HG03460 (cell line): ENCODE data around the gene TBC1D8.
"Not testable (repeated sequence)": the region's sequence is repeated elsewhere in the genome, so short reads cannot be mapped to it uniquely, and the experiment has no call there.

Source experiments
- ATAC-seq: cut with Tn5 transposase; IDR thresholded peaks from one replicate; pipeline ENCODE4 v1.9.1; 2021; ENCODE audit not compliant: unreplicated experiment

Gene TBC1D8

GRCh38 chr2:101151146-101151858 lies at the start of gene TBC1D8:
TSS of gene TBC1D8 (minus strand) at chr2:101151382. CDS start at chr2:101151253, 129 bp downstream.
- ATAC-seq: peak; percentile 68

DNA sequence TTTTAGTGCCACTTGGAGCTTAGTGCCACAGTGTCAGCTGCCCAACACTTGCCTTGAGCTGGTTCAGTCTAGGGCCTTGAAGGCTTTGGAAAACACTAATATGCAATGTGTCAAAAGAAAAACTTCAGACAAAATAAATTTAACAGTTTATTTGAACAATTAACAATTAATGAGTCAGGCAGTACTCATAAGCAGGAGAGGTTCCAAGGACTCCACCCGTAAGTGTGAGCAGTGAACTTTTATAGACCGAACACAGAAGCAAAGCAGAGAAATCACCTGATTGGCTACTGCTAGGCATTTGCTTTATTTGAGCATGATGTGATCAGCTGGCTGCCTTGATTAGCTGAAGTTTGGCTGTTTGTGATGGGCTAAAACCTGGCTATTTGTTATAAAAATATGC lies 49.5 kb upstream of the TBC1D8 start:
- no peak for ATAC-seq

GRCh38 chr2:101199251-101199791 lies 48.1 kb upstream of the TBC1D8 start:
- no peak for ATAC-seq

- no peak for ATAC-seq
Measured at GRCh38 chr2:101197814-101198213, 46.6 kb upstream of the TBC1D8 start.

- ATAC-seq: no peak
Measured at GRCh38 chr2:101197215-101197745, 46.1 kb upstream of the TBC1D8 start.

DNA sequence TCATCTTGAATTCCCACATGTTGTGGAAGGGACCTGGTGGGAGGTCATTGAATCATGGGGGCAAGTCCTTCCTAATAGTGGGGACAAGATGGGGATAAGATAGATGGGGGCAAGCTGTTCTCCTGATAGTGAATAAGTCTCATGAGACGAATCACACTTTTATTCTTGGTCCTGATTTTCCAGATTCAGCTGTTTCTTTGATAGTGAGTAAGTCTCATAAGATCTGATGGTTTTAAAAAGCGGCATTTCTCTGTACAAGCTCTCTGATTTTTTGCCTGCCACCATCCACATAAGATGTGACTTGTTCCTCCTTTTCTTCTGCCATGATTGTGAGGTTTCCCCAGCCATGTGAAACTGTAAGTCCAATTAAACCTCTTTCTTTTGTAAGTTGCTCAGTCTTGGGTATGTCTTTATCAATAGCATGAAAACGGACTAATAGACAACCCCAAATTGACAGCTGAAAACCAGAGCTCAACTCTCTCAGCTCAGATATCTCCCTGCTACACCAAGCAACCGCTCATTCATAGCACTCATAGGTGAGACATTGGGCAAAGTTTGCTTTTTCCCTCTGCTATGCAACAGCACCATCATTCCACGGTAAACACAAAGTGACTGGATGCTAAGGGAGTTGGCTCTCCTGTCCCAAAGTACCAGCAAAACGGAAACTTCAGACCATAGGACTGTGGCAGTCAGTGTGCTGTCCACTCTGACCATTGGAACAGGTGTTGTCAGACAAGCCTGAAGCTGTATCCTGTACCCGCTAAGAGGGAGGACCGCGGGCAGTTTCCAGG lies 44.9 kb upstream of the TBC1D8 start:
- ATAC-seq: no peak

DNA sequence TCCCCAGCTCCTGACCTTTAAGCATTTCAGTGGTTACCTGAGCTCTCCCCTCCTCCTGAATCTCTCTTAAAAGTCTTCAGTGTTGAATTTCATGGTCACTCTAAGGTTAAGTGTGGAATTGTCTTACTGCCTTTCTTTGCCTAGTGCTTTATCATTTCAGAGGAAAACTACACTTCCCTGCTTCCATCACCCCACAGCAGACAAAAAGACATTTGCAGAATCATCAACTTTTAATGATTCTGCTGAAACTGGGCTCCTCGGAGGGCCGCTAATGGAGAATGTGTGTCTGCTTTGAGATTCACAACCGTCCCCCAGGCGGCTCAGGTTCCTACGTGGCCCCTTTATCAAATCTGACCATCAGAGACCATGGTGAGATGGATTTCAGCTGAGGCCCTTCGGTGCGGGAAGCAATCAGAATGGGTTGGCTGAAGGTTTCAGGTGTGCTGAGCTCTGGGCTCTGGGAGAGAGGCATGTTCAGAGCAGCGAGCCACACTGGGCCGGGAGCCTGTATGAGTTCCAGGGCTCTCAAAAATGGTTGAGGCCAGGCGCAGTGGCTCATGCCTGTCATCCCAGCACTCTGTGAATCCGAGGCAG lies 41.9 kb upstream of the TBC1D8 start:
- no peak for ATAC-seq

DNA sequence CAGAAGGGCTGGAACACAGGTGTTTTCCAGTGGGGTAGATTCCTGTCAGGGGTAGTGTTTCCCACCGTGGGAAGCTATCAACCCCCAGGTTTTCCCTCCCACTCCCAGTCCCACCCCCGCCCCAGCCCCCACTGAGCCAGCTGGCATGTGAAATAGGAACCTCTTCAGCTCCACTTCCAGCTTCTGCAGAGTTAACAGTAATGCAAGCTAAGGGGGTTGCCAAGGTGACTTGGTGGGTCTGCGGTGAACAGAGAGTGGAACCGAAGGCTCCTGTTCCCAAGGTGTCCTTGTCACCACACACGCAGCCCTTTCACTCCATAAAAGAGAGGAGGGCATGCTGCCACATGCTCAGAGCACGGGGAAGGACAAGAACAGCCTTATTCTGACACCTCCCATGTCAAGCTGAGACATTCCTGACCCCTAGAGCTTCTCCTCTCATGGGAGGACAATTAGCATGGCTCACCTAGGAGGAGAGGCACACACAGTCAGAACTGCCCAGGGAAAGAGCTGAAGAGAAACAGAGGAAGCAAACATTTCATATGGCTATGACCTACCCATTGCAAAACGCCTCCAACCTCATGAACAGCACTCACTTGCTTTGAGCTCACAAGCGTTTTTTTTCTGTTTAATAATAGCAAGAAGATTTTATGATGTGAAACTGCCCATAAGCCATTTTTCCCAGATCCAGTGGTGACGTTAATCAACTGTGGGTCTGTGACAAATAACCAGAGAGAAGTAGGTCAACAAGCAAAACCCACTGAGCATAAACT lies 39.8 kb upstream of the TBC1D8 start:
- no peak for ATAC-seq

GRCh38 chr2:101188683-101189405 lies 37.7 kb upstream of the TBC1D8 start:
- ATAC-seq: no peak

- ATAC-seq: no peak
Measured at GRCh38 chr2:101187131-101187530, 35.9 kb upstream of the TBC1D8 start.

DNA sequence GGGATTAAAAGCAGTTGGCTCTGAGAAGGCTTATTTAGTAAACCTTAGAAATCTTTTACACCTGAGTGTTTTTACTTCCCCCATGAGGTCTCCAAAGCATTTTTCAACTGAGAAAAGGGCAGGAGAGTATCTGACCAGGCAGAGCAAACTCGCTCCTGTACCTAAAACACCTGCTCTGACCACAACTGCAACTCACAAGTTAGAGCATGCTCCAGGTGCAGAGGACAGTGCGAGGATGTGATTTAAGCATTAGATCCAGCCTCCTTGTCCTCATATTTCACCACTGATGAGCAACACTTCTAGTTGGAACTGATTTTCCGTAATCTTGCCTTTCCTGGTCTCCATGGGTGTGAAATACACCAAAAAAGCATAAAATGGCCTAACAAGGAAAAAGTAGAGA lies 34.5 kb upstream of the TBC1D8 start:
- no peak for ATAC-seq

DNA sequence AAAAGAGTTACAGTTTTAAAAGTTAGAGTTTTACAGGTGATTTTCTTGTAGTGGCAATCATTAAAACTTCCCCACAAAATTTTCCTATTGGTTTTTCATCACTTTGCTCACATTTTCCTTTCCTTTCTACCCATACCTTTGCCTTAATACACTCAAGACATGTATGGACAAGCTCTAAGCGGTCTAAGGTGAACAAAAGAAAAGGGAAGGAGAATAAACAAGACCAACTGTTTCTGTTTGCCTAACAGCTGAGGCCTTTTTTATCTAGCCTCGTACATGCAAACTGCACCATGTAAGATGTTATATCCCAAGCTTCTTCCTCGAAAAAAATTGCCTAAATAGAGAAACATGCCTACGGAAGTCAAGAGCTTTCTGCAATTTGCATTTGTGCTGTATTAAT lies 33.9 kb upstream of the TBC1D8 start:
- ATAC-seq: no peak

GRCh38 chr2:101179982-101180381 lies 28.8 kb upstream of the TBC1D8 start:
- ATAC-seq: no peak

- ATAC-seq: no peak
Measured at GRCh38 chr2:101176803-101177202, 25.6 kb upstream of the TBC1D8 start.

- ATAC-seq: no peak
Measured at GRCh38 chr2:101175991-101176390, 24.8 kb upstream of the TBC1D8 start.

GRCh38 chr2:101173707-101174295 lies 22.6 kb upstream of the TBC1D8 start:
- ATAC-seq: no peak

DNA sequence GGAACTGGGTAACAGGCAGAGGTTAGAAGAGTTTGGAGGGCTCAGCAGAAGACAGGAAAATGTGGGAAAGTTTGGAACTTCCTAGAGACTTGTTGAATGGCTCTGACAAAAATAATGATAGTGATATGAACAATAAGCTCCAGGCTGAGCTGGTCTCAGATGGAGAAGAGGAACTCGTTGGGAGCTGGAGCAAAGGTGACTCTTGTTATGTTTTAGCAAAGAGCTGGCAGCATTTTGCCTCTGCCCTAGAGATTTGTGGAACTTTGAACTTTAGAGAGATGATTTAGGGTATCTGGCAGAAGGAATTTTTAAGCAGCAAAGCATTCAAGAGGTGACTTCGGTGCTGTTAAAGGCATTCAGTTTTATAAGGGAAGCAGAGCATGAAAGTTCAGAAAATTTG lies 18.6 kb upstream of the TBC1D8 start:
- not testable (repeated sequence) for ATAC-seq

- no peak for ATAC-seq
Measured at GRCh38 chr2:101168706-101169105, 17.5 kb upstream of the TBC1D8 start.

DNA sequence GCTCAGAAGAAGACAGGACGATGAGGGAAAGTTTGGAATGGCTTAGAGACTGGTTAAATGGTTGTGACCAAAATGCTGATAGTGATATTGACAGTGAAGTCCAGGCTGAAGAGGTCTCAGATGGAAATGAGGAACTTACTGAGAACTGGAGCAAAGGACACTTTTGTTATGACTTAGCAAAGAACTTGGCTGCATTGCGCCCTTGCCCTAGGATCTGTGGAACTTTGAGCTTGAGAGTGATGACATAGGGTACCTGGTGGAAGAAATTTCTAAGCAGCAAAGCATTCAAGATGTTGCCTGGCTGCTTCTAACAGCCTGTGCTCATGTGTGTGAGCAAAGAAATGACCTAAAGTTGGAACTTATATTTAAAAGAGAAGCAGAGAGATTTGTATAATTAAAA lies 16.4 kb upstream of the TBC1D8 start:
- not testable (repeated sequence) for ATAC-seq

GRCh38 chr2:101164021-101164420 lies 12.8 kb upstream of the TBC1D8 start:
- no peak for ATAC-seq
